ENCODE measurements around the gene PIAS2. TPM values are rescaled to one million over a fixed set of nuclear protein-coding genes. Genes with fewer than 3 reads are reported as not detected.

Gene PIAS2
- total and polyA plus RNA-seq, 2 of the 13 experiments (the other 11 are each of a cell fraction or from before 2014, with no cell fraction given): 12.2 to 12.7 TPM

- TF ChIP-seq ZNF225 (CRISPR knock-in tag; IDR thresholded peaks at IDR 0.05) (no peak), HIVEP1 (CRISPR knock-in tag; IDR thresholded peaks at IDR 0.05) (no peak), MXD3 (CRISPR knock-in tag; IDR thresholded peaks at IDR 0.05) (no peak), NAIF1 (CRISPR knock-in tag; IDR thresholded peaks at IDR 0.05; ENCODE audit: borderline replicate concordance) (no peak), U2AF1 (optimal IDR thresholded peaks at IDR 0.05; ENCODE audit: low read depth, low read length) (no peak)
Measured at GRCh38 chr18:46939998-46940571, 22.8 kb upstream of the PIAS2 start (continued).

- in situ Hi-C loops (cut with HindIII; ENCODE audit: extremely low pct_ligation_motif_present, low pct_unique_long_range_greater_than_20kb) (no loop called here), intact Hi-C loops (cut with micrococcal nuclease; ENCODE audit: unreplicated experiment) (no loop called here)
- Histone ChIP-seq H3K4me3 (replicated peaks in 1 of 3; ENCODE audit: insufficient read depth in 1 of 3, low read depth in 2 of 3, low read length in 3 of 3) (no peak overlapping the region), H3K4me2 (ENCODE audit: low read depth, low read length) (no peak overlapping the region), H3K9me3 (ENCODE audit: low read length) (no peaks in the 10 kb centered on the region), H2AFZ (ENCODE audit: low read length) (no peak overlapping the region), H3K79me2 (ENCODE audit: insufficient read depth, low read length) (no peaks in the 10 kb centered on the region), H3K36me3 (replicated peaks in 1 of 2; ENCODE audit: control insufficient read depth in 1 of 2, insufficient read depth in 2 of 2, low read length in 2 of 2) (no peaks in the 10 kb centered on the region), H3K9ac (ENCODE audit: insufficient read depth, low read depth, low read length) (no peak overlapping the region), H3K4me1 (ENCODE audit: insufficient read depth, low read length) (no peaks in the 10 kb centered on the region), H3K27ac (ENCODE audit: extremely low read length, insufficient read depth, low read length) (no peak overlapping the region), H4K20me1 (ENCODE audit: insufficient read depth, low read length) (no peaks in the 10 kb centered on the region), H3K27me3 (ENCODE audit: control insufficient read depth in 1 of 2, insufficient read depth in 2 of 2, low read length in 2 of 2) (no peaks in the 10 kb centered on the region)
- CTCF ChIA-PET (ENCODE audit: low intra/inter-chr PET ratio, low total read pairs): no interaction called here
- ATAC-seq (no peak), FAIRE-seq (no peak), DNase-seq (ENCODE audit: low spot score) (peak; percentile 15)
- POLR2A ChIA-PET: interaction anchor here (1.0 kb wide), 1 partner anchor 22 kb away, joined by 5 read pairs; the partner anchor contains the start of genes KATNAL2 and PIAS2
- TF ChIP-seq TFAP4 (IDR thresholded peaks at IDR 0.05; ENCODE audit: borderline replicate concordance, low read depth): 0 out of 2 replicates have a peak, but pooled peaks have one; percentile 18
- TF ChIP-seq FOSL2 (CRISPR knock-in tag; IDR thresholded peaks at IDR 0.05): peak; percentile 59; the same call in 1 of the 2 replicates
- no peak for TF ChIP-seq HBP1 (CRISPR knock-in tag; IDR thresholded peaks at IDR 0.05; ENCODE audit: low read depth)
- BruUV-seq (replicated peaks): no TSS peak
- 78% methylated on average over 1 of the region's 1 CpG for WGBS (ENCODE audit: low lambda C conversion rate)
Measured at GRCh38 chr18:46939337-46939963, 22.1 kb upstream of the PIAS2 start.
